GM19395 (cell line): Measurements from ENCODE around the gene POLR3G.

ENCODE experiments used
- ATAC-seq: cut with Tn5 transposase; IDR thresholded peaks from one replicate; pipeline ENCODE4 v1.9.1; 2021; ENCODE audit warnings: mild to moderate bottlenecking, moderate library complexity; ENCODE audit not compliant: unreplicated experiment

Gene POLR3G

GRCh38 chr5:90549729-90550275 lies 75.1 kb downstream of the POLR3G start:
- ATAC-seq = no peak

DNA sequence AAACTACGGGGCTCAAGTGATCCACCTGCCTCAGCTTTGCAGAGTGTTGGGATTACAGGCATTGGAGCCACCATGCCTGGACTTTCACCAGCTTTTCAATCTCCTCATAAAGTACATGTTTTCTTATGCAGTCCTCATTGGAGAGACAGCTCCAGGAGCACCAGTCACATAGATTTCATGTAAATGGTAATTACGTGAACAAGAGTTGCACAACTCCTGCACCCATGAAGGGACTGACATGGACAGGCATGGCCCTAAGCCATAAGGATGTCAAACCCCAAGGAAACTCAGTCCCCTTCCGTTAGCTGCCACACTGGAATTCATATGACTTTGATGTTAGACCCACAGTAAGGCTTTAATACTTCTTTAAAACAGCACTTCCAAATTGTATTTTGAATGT lies 76.3 kb downstream of the POLR3G start:
- no peak for ATAC-seq

DNA sequence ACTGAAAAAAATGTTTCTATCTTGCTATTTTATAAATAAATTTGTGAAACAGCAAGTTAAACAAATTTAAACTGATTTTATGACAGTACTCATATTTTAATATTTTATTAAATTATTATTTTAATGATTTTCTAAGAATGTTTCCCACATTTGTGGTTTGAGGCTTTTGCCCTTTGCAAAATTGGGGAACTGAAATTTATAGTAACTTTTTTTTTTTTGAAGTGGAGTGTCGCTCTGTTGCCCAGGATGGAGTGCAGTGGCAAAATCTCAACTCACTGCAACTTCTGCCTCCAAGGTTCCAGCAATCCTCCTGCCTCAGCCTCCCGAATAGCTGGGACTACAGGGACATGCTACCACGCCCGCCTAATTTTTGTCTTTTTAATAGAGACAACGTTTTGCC lies 76.7 kb downstream of the POLR3G start:
- no peak for ATAC-seq

GRCh38 chr5:90553711-90554110 lies 79.0 kb downstream of the POLR3G start:
- ATAC-seq = no peak

DNA sequence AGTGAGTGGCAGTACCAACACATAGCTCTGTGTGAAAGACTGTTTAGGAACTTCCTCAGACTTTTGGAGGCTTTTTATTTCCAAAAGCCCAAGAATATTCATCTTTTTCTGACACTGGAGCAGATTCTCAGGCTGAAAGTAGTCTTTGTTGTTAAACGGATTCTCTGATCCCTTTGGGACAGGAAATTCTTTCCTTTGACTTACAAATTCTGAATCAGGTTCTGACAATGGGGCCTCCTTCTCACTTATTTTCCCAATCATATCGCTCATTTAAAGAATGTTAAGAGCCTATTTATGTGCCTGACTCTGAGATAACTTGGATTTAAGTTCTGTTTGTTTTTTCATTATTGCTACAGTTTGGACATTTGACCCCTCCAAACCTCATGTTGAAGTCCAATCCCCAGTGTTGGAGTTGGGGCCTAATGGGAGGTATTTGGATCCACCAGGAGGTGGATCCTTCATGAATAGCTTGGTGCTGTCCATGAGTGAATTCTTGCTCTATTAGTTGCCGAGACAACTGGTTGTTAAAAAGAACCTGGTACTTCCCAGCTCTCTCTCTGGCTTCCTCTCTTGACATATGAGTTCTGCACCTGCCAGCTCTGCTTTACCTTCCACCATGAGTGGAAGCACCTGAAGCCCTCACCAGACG lies 79.8 kb downstream of the POLR3G start:
- no peak for ATAC-seq

- no peak for ATAC-seq
Observed at GRCh38 chr5:90555666-90556065, 81.0 kb downstream of the POLR3G start.

DNA sequence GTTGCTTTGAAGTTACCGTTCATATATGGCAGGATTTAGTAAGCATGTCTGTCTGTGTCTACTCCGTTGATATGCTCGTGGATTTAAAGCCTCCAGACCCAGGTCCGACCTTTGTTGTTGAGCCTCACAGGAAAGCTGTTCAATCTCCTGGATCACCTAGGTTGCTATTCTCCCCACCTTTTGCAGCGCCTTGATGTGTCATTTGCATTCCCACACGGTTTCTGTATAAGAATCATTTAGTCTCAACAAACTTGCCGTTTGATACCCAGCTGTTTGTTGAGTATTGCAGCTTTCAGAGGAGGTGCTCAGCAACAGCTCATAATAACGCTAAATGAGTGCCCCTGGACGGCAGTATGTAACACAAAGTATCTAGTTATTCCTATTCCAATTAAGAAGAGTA lies 82.7 kb downstream of the POLR3G start:
- no peak for ATAC-seq

- ATAC-seq = no peak
Observed at GRCh38 chr5:90557871-90558270, 83.2 kb downstream of the POLR3G start.

DNA sequence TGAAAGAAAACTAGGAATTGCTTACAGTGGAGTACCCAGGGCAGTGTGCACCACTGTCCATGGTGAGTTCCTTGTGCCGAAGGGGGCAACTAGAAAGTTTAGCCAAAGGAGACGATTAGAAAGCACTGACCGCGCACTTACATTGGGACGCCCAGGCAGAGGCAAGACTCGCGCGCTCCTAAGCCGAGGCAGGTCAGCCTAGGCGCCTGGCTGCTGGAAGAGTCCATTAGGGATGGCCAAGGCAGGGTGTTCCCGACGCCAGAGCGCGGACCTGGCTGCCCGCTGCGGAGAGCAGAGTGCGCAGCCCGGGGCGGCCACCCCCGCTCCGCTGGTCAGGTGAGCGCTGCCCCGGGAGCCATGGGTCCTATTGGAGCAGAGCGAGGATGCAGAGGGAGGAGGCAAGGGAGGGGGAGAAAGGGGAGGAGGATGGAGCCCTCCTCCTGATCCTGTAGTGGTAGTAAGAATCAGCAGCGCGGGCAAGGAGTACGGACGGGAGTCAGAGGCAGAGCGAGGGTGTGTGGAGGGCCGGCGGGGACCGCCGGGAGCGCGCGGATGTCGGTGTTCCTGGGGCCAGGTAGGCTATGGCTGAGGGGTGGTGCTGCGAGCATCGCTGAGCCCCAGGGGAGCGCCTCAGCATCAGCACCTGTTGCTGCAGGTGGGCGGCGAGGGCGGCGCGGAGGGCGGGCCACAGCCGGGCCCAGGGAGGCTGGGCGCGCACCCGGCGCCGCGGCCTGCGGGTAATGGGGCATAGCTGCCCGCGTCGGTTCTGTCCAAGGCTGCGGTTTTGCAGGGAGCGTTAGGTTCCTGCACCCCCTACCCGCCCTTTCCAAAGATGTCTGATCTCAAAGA lies 83.9 kb downstream of the POLR3G start, which contains the start of gene ADGRV1:
ADGRV1 (plus strand) TSS at position 454 of the 849 bp plus-strand sequence; CDS start at position 553, 99 bp downstream.
- ATAC-seq = peak; percentile 52

DNA sequence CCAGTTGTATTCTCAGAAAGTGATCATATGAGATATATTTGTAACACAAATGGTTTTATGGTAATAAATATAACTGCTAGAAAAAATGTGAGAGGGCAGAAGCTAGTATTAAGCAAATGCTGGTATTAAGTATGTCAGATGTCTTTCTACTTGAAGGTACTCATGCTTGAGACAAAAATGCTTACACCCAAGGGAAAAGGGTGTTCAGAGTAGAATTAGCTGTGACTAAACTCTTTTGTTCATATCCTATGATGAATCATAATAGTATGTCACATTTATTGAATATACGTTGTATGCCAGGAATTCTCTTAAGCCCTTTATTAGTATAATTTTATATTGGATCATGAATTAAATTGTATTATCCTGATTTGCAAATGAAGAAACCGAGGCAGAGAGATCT lies 86.1 kb downstream of the POLR3G start:
- ATAC-seq = no peak

- ATAC-seq = no peak
Observed at GRCh38 chr5:90561766-90562165, 87.1 kb downstream of the POLR3G start.

DNA sequence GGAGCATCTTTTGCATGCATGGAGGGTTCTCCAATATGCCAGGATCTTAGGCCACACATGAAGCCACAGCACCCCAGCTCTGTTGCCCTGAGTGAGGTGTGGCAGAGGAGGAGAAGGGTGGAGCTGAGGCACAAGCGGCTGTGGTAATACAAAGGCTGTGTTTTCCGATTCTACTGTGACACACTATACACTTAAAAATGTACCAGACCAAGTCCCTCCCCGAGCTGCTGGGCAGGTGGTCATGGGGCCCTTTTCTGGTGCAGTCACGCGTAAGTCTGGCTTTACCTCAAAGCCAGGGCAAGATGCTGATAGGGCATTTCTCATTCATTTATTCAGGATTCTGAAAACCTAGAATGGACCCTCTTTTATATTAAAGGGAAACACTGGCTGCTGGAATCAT lies 87.7 kb downstream of the POLR3G start:
- no peak for ATAC-seq

GRCh38 chr5:90563108-90563507 lies 88.4 kb downstream of the POLR3G start:
- no peak for ATAC-seq
